Lung microvascular endothelial cell (primary cell): ENCODE measurements around the gene SYCP3. TPM values are rescaled to one million over a fixed set of nuclear protein-coding genes. Genes with fewer than 3 reads are reported as not detected.

ENCODE experiments used
- DNase-seq, 2 donors: peaks; one replicate each; pipeline versions ENCODE4 v3.0.0 to v3.0.0-alpha.2; 2010; ENCODE audit warnings: low read depth in 2 of 2
- total RNA-seq: library from RNA; depleted of rRNA; stranded (reverse); fragments of >200 nt; gene quantifications from 2 replicates; pipeline ENCODE4 v1.2.1, GENCODE V29; 2014

SYCP3 gene
- total RNA-seq, result under 0.01 TPM in 1 of 2 replicates, not detected in the other

- DNase-seq, result no peak
Measured at GRCh38 chr12:101738920-101739665, at the start of gene SYCP3. TSS of gene SYCP3 (minus strand) at chr12:101739462. CDS start at chr12:101737935, 1,527 bp downstream.

GRCh38 chr12:101785671-101786070 lies 46.4 kb upstream of the SYCP3 start:
- DNase-seq, result no peak

- no peak for DNase-seq
Measured at GRCh38 chr12:101784376-101784775, 45.1 kb upstream of the SYCP3 start.

- DNase-seq, result no peak
Measured at GRCh38 chr12:101783838-101784237, 44.6 kb upstream of the SYCP3 start.

- no peak for DNase-seq
Measured at GRCh38 chr12:101783150-101783549, 43.9 kb upstream of the SYCP3 start.

GRCh38 chr12:101782273-101782731 lies 43.0 kb upstream of the SYCP3 start:
- no peak for DNase-seq

GRCh38 chr12:101781834-101782233 lies 42.6 kb upstream of the SYCP3 start:
- no peak for DNase-seq

- no peak for DNase-seq
Measured at GRCh38 chr12:101780599-101780998, 41.3 kb upstream of the SYCP3 start.

GRCh38 chr12:101779626-101780025 lies 40.4 kb upstream of the SYCP3 start:
- DNase-seq, result no peak

GRCh38 chr12:101779200-101779599 lies 39.9 kb upstream of the SYCP3 start:
- DNase-seq, result no peak

- DNase-seq, result no peak
Measured at GRCh38 chr12:101777978-101778377, 38.7 kb upstream of the SYCP3 start.

GRCh38 chr12:101777485-101777884 lies 38.2 kb upstream of the SYCP3 start:
- peak in 1 of 2 donors; percentile 17 for DNase-seq

GRCh38 chr12:101775816-101776215 lies 36.6 kb upstream of the SYCP3 start:
- DNase-seq, result no peak

- peak; percentile 82 to 87 for DNase-seq
Measured at GRCh38 chr12:101773650-101774162, 34.4 kb upstream of the SYCP3 start.

- DNase-seq, result no peak
Measured at GRCh38 chr12:101772012-101772775, 32.9 kb upstream of the SYCP3 start.

GRCh38 chr12:101769865-101770264 lies 30.6 kb upstream of the SYCP3 start:
- no peak for DNase-seq

- DNase-seq, result no peak
Measured at GRCh38 chr12:101768781-101769180, 29.5 kb upstream of the SYCP3 start.

GRCh38 chr12:101767537-101767936 lies 28.3 kb upstream of the SYCP3 start:
- no peak for DNase-seq

- no peak for DNase-seq
Measured at GRCh38 chr12:101764051-101764792, 25.0 kb upstream of the SYCP3 start.

- DNase-seq, result no peak
Measured at GRCh38 chr12:101763246-101763931, 24.1 kb upstream of the SYCP3 start.

- no peak for DNase-seq
Measured at GRCh38 chr12:101761781-101762180, 22.5 kb upstream of the SYCP3 start.
